Measurements from ENCODE around the gene NELL2.

NELL2 gene

GRCh38 chr12:44523828-44524227, 352.3 kb downstream of the NELL2 start:
- no peak for DNase-seq

GRCh38 chr12:44521702-44522101, 354.4 kb downstream of the NELL2 start:
- DNase-seq = no peak

GRCh38 chr12:44519931-44520330, 356.2 kb downstream of the NELL2 start:
- DNase-seq = no peak

- DNase-seq = no peak
Measured at GRCh38 chr12:44511289-44511688, 364.8 kb downstream of the NELL2 start.

- DNase-seq = no peak
Measured at GRCh38 chr12:44510510-44510909, 365.6 kb downstream of the NELL2 start.

- no peak for DNase-seq
Measured at GRCh38 chr12:44510076-44510475, 366.0 kb downstream of the NELL2 start.

- no peak for DNase-seq
Measured at GRCh38 chr12:44509471-44509870, 366.6 kb downstream of the NELL2 start.

GRCh38 chr12:44507461-44507860, 368.7 kb downstream of the NELL2 start:
- DNase-seq = no peak

- DNase-seq = no peak
Measured at GRCh38 chr12:44504799-44505198, 371.3 kb downstream of the NELL2 start.

GRCh38 chr12:44503329-44503728, 372.8 kb downstream of the NELL2 start:
- no peak for DNase-seq

- no peak for DNase-seq
Measured at GRCh38 chr12:44502681-44503080, 373.4 kb downstream of the NELL2 start.

- no peak for DNase-seq
Measured at GRCh38 chr12:44500423-44500822, 375.7 kb downstream of the NELL2 start.

GRCh38 chr12:44497044-44497443, 379.1 kb downstream of the NELL2 start:
- DNase-seq = no peak

GRCh38 chr12:44490181-44490580, 385.9 kb downstream of the NELL2 start:
- no peak for DNase-seq

GRCh38 chr12:44488180-44488579, 387.9 kb downstream of the NELL2 start:
- no peak for DNase-seq

GRCh38 chr12:44484862-44485261, 391.3 kb downstream of the NELL2 start:
- no peak for DNase-seq

GRCh38 chr12:44477331-44477980, 398.7 kb downstream of the NELL2 start:
- no peak for DNase-seq

- DNase-seq = no peak
Measured at GRCh38 chr12:44476683-44477082, 399.4 kb downstream of the NELL2 start.

GRCh38 chr12:44465139-44465538, 411.0 kb downstream of the NELL2 start:
- no peak for DNase-seq

GRCh38 chr12:44464180-44464579, 411.9 kb downstream of the NELL2 start:
- DNase-seq = no peak

GRCh38 chr12:44462729-44463128, 413.4 kb downstream of the NELL2 start:
- no peak for DNase-seq

- no peak for DNase-seq
Measured at GRCh38 chr12:44460261-44460660, 415.9 kb downstream of the NELL2 start.

- no peak for DNase-seq
Measured at GRCh38 chr12:44459569-44459968, 416.5 kb downstream of the NELL2 start.

Measured in stimulated activated CD4-positive, alpha-beta T cell treated with anti-CD3 and anti-CD28 coated beads, Interleukin-4, amount 100 ng/mL, for 24 hours (primary cell).